GM19025 (cell line): Measurements from ENCODE around the gene RMND5B.
"Not testable (repeated sequence)": the region's sequence is repeated elsewhere in the genome, so short reads cannot be mapped to it uniquely, and the experiment has no call there.

Source experiments
- ATAC-seq: cut with Tn5 transposase; IDR thresholded peaks from one replicate; pipeline ENCODE4 v1.9.1; 2021; ENCODE audit warnings: mild to moderate bottlenecking, low read depth, moderate library complexity; ENCODE audit not compliant: unreplicated experiment

Gene RMND5B, protein sequence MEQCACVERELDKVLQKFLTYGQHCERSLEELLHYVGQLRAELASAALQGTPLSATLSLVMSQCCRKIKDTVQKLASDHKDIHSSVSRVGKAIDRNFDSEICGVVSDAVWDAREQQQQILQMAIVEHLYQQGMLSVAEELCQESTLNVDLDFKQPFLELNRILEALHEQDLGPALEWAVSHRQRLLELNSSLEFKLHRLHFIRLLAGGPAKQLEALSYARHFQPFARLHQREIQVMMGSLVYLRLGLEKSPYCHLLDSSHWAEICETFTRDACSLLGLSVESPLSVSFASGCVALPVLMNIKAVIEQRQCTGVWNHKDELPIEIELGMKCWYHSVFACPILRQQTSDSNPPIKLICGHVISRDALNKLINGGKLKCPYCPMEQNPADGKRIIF

DNA sequence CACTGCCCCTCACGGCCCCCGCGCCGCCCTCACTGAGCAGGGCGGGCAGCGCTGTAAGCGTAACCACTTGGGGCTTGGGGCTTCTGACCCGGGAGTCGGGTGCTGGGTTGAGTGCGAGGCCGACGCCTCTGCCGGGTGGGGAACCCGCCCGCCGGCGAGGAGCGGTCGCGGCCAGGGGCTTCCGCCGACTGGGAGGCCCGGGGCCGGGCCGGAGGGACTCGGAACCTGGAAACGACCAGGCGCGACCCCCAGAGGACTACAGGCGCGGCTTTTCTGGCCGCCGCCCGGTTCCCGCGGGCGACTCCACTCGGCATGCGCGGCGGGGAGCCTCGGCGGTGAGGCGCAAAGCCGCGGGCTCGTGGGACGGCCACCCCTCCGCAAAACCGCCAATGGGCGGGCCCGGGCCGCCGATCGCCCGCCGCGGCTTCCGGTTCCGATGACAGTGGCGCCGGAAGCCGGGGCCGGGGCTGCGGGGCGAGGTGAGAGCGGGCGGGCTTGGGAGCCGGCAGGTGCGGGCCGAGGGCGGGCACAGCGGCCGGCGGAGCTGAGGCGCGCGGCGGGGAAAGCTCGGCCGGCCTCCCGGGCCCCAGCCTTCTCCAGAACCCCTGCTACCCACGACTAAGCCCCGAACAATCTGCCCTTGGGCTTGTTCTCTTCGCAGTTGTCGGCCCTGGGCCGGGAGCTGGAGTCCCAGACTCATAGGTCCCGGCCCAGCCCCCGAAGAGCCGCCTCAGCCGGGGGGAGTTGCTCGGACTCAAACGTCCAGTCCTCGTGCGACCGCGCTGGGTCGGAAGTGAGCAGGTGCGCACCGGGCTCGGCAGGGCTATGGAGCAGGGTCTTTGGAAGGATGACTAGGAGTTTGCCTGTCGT is at the start of gene RMND5B:
Gene RMND5B (plus strand): TSS at position 439 of the 870 bp plus-strand sequence. CDS start 7,106 bp downstream, outside the sequence.
- ATAC-seq, result peak; percentile 91

- no peak for ATAC-seq
Observed at GRCh38 chr5:178081571-178082243, 49.1 kb upstream of the RMND5B start.

- ATAC-seq, result no peak
Observed at GRCh38 chr5:178083922-178084321, 46.9 kb upstream of the RMND5B start.

DNA sequence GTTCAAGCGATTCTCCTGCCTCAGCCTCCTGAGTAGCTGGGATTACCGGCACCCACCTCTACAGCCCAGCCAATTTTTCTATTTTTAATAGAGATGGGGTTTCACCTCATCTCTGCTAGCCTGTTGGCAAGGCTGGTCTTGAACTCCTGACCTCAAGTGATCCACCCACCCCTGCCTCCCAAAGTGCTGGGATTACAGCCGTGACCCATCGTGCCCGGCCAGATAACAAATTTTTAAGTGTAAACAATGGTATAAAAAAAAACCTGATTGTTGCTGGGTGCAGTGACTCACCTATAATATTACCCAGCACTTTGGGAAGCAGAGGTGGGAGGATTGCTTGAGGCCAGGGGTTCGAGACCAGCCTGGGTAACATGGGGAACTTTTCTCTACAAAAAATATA is 45.5 kb upstream of the RMND5B start:
- no peak for ATAC-seq

DNA sequence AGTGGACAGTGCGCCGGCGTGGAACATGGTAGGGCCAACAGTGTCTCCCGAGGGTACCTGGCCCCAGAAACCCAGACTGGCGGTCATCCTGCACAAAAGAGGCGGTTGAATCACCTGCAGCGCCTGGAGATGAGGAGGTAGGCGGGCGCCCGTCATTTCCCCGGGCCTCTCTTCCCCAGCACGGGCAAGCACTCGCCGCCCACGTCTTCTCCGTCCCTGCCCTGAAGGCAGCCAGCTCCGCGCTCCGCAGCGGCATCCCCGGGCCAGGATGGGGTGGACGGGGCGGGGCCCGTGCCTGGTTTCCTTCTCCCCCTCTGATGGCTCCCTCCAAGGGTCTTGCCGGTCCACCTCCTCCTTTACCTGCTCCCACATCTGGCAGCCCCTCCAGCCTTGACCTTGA is 44.5 kb upstream of the RMND5B start:
- no peak for ATAC-seq

DNA sequence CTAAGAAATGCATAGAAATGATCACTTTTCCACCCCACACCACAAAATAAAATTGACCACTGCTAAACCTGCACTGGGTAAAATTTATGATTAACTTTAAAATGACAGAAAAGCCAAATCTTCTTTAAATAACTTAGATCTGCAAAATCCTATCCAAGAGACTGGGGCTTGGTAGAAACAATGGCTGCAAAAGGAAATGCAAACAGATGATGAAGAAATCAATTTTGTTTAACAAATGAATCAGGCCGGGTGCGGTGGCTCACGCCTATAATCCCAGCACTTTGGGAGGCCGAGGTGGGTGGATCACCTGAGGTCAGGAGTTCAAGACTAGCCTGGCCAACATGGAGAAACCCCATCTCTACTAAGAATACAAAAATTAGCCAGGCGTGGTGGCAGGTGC is 43.6 kb upstream of the RMND5B start:
- ATAC-seq, result not testable (repeated sequence)

- no peak for ATAC-seq
Observed at GRCh38 chr5:178090856-178091255, 40.0 kb upstream of the RMND5B start.

DNA sequence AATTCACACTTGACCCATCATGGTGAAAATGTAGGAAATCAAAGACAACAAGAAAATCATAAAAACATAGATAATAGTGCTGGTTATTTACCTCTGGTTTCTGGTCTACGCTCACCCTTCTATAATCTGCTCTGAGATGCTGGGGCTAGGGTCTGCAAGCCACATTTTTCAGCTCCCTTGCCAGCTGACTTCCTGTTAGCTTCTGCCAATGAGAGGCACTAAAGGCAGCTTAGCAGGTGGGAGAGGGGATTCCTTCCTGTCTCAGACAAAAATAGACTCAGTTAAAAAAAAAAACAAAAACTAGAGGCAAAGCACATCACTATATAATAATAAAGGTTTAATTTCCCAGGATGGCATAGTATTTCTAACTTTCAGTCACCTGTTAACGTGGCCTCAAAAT is 37.7 kb upstream of the RMND5B start:
- ATAC-seq, result no peak

- no peak for ATAC-seq
Observed at GRCh38 chr5:178094345-178094744, 36.5 kb upstream of the RMND5B start.

DNA sequence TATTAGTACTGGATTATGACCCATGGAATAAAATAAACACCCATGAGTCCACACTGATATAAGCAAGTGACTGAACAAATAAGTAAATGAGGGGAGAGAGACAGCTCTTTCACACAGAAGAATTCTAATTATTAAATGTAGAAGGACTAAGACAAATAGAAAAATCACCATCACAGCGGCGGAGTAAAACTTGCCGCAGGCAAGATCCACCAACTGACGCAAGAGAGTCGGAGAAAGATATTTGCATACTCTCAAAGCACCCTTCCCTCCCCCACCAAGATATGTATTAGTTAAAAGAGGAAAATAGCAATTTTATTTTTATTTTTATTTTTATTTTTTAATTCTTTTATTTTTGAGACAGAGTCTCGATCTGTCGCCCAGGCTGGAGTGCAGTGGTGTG is 32.1 kb upstream of the RMND5B start:
- no peak for ATAC-seq

- no peak for ATAC-seq
Observed at GRCh38 chr5:178103612-178104011, 27.2 kb upstream of the RMND5B start.

DNA sequence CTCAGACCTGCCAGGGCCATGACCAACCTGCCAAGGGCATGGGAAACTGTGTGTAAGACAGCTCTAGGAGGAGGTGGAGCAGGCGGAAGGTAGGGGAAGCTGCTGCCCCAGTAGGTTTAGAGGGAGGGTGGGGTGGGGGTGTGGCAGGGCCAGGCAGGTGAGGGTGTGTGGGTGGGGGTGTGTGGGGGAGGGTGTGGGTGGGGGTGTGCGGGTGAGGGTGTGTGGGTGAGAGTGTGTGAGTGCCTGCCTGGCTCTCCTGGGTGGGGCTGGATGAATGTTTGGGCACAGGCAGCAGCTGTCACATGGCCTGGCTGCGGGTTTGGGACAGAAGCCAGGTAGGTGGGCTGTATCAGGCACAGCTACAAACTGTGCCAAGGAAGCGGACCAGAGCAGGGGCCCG is 26.3 kb upstream of the RMND5B start:
- no peak for ATAC-seq

- ATAC-seq, result no peak
Observed at GRCh38 chr5:178106086-178106485, 24.7 kb upstream of the RMND5B start.

GRCh38 chr5:178106556-178107239 is 24.1 kb upstream of the RMND5B start:
- ATAC-seq, result no peak

GRCh38 chr5:178107756-178108310 is 23.0 kb upstream of the RMND5B start:
- no peak for ATAC-seq

GRCh38 chr5:178108446-178108845 is 22.4 kb upstream of the RMND5B start:
- ATAC-seq, result no peak

DNA sequence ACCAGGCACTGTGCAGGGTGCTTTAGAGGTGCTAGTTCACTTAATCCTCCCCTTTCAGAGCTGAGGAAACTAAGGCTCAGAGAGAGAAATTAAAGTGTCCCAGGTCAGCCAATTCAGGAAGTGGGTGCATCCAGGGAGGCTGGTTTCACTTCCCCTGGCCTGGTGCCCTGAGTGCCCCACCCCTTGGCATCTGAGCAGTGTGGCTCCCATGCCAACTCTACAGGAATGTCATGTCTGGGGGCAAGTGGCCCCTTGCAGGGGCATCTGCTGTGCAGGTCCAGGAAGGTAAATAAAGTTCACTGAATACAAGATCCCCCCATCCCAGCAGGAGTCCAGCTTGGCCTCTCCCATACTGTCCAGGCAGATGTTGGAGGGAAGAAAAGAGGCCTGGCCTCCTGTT is 21.8 kb upstream of the RMND5B start:
- ATAC-seq, result no peak

GRCh38 chr5:178110511-178110910 is 20.3 kb upstream of the RMND5B start:
- no peak for ATAC-seq

GRCh38 chr5:178111925-178112324 is 18.9 kb upstream of the RMND5B start:
- ATAC-seq, result no peak

GRCh38 chr5:178112545-178112944 is 18.3 kb upstream of the RMND5B start:
- no peak for ATAC-seq
